Measurements from ENCODE around the gene PLPP2.
"Not testable (repeated sequence)": the region's sequence is repeated elsewhere in the genome, so short reads cannot be mapped to it uniquely, and the experiment has no call there.

PLPP2 gene

DNA sequence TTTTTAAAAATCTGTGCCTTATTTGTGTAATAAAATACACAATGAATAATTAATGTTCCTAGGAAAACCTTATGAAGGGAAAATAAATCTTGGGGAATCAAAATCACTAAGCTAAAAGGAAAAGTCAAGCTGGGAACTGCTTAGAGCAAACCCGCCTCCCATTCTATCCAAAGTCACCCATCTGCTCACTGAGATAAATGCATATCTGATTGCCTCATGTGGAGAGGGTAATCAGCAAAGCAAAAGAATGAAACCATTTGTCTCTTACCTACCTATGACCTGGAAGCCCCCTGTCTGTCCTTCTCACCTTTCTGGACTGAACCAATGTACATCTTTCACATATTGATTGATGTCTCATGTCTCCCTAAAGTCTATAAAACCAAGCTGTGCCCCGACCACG lies 34.4 kb downstream of the PLPP2 start:
- DNase-seq = not testable (repeated sequence)

DNA sequence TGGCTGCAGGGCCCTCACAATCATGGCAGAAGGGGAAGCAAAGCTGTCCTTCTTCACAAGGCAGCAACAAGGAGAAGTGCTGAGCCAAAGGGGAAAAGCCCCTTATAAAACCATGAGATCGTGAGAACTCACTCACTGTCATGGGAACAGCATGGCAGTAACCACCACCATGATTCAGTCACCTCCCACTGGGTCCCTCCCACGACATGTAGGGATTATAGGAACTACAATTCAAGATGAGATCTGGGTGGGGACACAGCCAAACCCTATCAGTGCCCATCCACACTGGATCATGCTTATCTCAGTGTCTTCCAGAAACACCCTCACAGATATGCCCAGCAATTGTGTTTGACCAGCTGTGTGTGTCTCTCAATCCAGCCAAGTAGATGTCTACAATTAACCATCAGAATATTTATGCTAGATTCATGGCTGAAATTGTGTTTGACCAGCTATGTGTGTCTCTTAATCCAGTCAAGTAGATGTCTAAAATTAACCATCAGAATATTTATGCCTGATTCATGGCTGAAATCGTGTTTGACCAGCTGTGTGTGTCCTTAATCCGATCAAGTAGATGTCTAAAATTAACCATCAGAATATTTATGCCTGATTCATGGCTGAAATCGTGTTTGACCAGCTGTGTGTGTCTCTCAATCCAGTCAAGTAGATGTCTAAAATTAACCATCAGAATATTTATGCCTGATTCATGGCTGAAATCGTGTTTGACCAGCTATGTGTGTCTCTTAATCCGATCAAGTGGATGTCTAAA lies 38.6 kb downstream of the PLPP2 start:
- not testable (repeated sequence) for DNase-seq

DNA sequence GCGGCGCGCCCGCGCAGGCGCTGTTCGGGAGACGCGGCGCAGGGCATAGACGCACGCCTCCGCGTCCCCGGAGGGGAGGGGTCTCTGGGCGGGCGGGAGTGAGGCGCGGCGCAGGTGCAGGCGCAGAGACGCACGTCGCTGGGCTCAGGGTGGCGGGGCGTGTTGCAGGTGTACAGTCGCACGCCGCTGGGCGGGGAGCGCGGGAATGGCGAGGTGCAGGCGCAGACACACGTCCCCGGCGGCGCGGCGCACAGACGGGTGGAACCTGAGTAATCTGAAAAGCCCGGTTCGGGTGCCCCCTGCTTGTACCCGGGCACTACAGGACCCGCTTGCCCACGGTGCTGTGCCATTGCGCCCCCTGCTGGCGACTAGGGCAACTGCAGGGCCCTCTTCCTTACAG lies 44.7 kb downstream of the PLPP2 start:
- no peak for DNase-seq

DNA sequence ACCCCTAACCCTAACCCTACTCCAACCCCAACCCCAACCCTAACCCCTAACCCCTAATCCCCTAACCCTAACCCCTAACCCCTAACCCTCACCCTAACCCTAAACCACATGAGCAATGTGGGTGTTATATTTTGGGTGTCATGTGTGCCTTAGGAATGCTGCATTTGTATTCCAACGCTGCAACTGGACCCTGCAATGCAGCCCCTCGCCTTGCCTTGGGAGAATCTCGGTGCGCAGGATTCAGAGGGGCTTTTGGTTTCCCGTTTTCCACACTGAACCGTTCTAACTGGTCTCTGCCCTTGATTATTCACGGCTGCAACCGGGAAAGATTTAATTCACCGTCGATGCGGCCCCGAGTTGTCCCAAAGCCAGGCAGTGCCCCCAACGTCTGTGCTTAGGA lies 45.3 kb downstream of the PLPP2 start:
- DNase-seq = not testable (repeated sequence)

- DNase-seq = no peak
These were observed 45.7 kb downstream of the PLPP2 start for GRCh38 chr19:245457-245856.

Data from NCI-H1105 treated with DMSO at 0.1 percent for 48 hours (cell line).